HepG2 (cell line): ENCODE results near the gene RIOK3. TPM values are rescaled to one million over a fixed set of nuclear protein-coding genes. Genes with fewer than 3 reads are reported as not detected.

Experiments
- CBX2 ChIP-seq, 2 experiments: fragments of 200-600 bp in 1 of 2; sonication (generic); formaldehyde crosslinking in 1 of 2; IDR thresholded peaks; 2 replicates each; pipeline versions ENCODE4 v1.7.0 to v1.8.1; 2018 to 2022; ENCODE audit warnings: low read depth in 2 of 2, low read length in 1 of 2, mild to moderate bottlenecking in 1 of 2, missing genetic modification reagents in 1 of 2
- KAT2B ChIP-seq: fragments of 150-350 bp; IDR thresholded peaks from 2 replicates; pipeline ENCODE4 v1.6.1; 2014; ENCODE audit warnings: low read depth, low read length, borderline replicate concordance
- KAT8 ChIP-seq: IDR thresholded peaks from 2 replicates; pipeline ENCODE4 v1.6.1; 2016; ENCODE audit warnings: missing genetic modification reagents, missing compliant biosample characterization
- KDM1A ChIP-seq: IDR thresholded peaks from 2 replicates; pipeline ENCODE4 v1.6.1; 2016; ENCODE audit warnings: missing compliant biosample characterization
- KDM2A ChIP-seq: sonication (generic); formaldehyde crosslinking; IDR thresholded peaks from 2 replicates; pipeline ENCODE4 v1.4.0; 2020; ENCODE audit warnings: low read depth, missing genetic modification reagents, borderline replicate concordance
- POLR2A ChIP-seq, 2 experiments: IDR thresholded peaks; 2 replicates each; pipeline ENCODE4 v1.6.1; 2011; ENCODE audit warnings: low read depth in 2 of 2, low read length in 2 of 2, mild to moderate bottlenecking in 1 of 2, moderate library complexity in 1 of 2; ENCODE audit not compliant: insufficient read depth in 1 of 2
- SP5 ChIP-seq: IDR thresholded peaks from 2 replicates; pipeline ENCODE4 v1.6.1; 2016; ENCODE audit warnings: low read depth, borderline replicate concordance
- ZNF282 ChIP-seq: fragments of 450-650 bp; IDR thresholded peaks from 2 replicates; pipeline ENCODE4 v1.6.1; 2018; ENCODE audit not compliant: partially characterized antibody
- ZNF441 ChIP-seq: sonication (generic); formaldehyde crosslinking; IDR thresholded peaks from 2 replicates; pipeline ENCODE4 v1.7.0; 2021; ENCODE audit warnings: missing genetic modification reagents, borderline replicate concordance
- ZNF878 ChIP-seq: sonication (generic); formaldehyde crosslinking; IDR thresholded peaks from 2 replicates; pipeline ENCODE4 v1.8.1; 2023; ENCODE audit warnings: mild to moderate bottlenecking, missing genetic modification reagents, moderate library complexity
- polyA plus RNA-seq, 8 experiments: library from polyadenylated mRNA; depleted of rRNA in 3 of 8; stranded (reverse) in 7 of 8; unstranded in 1 of 8; fragments of >200 nt; fragmentation: Illumina TruSeq in 4 of 8; extraction: Trizol in 4 of 8; gene quantifications; 2 replicates each; pipeline versions ENCODE4 v1.2.1 to v1.2.3, GENCODE V29; 2011 to 2016; ENCODE audit warnings: low read depth in 4 of 8, missing spikeins in 1 of 8, mixed read lengths in 1 of 8; ENCODE audit not compliant: insufficient read depth in 1 of 8
- total RNA-seq, 5 experiments: library from RNA; depleted of rRNA; stranded (reverse); fragments of >200 nt; fragmentation: Illumina TruSeq; extraction: Trizol; gene quantifications; 2 replicates each; pipeline ENCODE4 v1.2.3, GENCODE V29; 2016; ENCODE audit warnings: low read depth in 1 of 5
- TF ChIP-seq, protein P1 (sequence below): sonication (generic); formaldehyde crosslinking; IDR thresholded peaks from 2 replicates; pipeline ENCODE4; 2020; ENCODE audit warnings: missing genetic modification reagents, mild to moderate bottlenecking, borderline replicate concordance
- TF ChIP-seq, protein P2 (sequence below): sonication (generic); formaldehyde crosslinking; IDR thresholded peaks from 2 replicates; pipeline ENCODE4 v1.8.0; 2022; ENCODE audit warnings: mild to moderate bottlenecking, missing genetic modification reagents; ENCODE audit not compliant: insufficient replicate concordance
- TF ChIP-seq, protein P3 (sequence below): sonication (generic); formaldehyde crosslinking; IDR thresholded peaks from 2 replicates; pipeline ENCODE4 v1.5.1; 2020; ENCODE audit warnings: mild to moderate bottlenecking, missing genetic modification reagents, borderline replicate concordance
- TF ChIP-seq, protein P4 (sequence below): sonication (generic); formaldehyde crosslinking; IDR thresholded peaks from 2 replicates; pipeline ENCODE4 v1.8.0; 2022; ENCODE audit warnings: missing genetic modification reagents, mild to moderate bottlenecking, inconsistent platforms, borderline replicate concordance
- TF ChIP-seq, protein P5 (sequence below): sonication (generic); formaldehyde crosslinking; IDR thresholded peaks from 2 replicates; pipeline ENCODE4 v1.5.1; 2020; ENCODE audit warnings: missing genetic modification reagents, mild to moderate bottlenecking, borderline replicate concordance

RIOK3 gene
- total and polyA plus RNA-seq, 2 of the 13 experiments (the other 11 are each of a cell fraction or from before 2014, with no cell fraction given), result 26.7 to 36.0 TPM

DNA sequence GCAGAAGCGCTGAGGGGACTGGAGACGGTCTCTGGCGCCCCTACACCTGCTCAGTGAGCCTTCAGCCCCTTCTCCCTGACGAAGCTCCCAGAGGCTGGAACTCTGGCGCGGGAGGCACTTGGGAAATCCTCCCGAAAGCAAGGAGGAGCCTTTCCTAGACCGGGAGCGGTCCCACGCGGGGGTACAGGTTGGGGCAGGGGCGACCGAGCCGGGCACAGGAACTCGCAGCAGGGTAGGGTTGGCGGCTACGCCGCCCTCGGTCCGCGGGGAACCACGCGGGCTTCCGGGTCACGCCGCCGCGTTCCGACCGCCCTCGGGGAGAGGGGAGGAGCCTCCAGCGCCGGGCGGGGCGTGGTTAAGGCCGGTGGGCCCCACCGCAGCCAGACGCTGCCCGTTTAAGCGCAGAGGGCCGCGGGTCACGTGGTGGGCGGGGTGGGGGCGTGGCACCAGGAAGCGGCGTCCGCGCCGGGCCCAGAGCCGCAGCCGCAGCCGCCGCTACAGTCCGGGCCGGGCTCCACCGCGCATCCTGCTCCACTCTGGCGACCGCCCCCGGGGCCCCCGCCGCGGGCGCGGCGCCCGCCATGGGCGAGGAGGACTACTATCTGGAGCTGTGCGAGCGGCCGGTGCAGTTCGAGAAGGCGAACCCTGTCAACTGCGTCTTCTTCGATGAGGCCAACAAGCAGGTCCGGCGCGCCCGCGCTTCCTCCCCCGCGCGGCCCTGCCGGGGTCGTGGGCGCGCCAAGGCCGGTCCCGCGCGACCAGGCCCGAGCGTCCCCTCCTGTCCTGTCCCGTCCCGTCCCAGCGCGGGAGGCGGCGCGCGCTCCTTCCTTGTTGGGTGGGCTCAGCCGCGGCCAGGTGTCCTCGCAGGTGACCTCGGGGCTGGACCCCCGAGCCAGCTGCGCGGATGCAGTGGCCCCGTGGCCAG, 50.2 kb downstream of the RIOK3 start, which contains the start of gene RMC1 (continued):
- TF ChIP-seq, protein P1, sequence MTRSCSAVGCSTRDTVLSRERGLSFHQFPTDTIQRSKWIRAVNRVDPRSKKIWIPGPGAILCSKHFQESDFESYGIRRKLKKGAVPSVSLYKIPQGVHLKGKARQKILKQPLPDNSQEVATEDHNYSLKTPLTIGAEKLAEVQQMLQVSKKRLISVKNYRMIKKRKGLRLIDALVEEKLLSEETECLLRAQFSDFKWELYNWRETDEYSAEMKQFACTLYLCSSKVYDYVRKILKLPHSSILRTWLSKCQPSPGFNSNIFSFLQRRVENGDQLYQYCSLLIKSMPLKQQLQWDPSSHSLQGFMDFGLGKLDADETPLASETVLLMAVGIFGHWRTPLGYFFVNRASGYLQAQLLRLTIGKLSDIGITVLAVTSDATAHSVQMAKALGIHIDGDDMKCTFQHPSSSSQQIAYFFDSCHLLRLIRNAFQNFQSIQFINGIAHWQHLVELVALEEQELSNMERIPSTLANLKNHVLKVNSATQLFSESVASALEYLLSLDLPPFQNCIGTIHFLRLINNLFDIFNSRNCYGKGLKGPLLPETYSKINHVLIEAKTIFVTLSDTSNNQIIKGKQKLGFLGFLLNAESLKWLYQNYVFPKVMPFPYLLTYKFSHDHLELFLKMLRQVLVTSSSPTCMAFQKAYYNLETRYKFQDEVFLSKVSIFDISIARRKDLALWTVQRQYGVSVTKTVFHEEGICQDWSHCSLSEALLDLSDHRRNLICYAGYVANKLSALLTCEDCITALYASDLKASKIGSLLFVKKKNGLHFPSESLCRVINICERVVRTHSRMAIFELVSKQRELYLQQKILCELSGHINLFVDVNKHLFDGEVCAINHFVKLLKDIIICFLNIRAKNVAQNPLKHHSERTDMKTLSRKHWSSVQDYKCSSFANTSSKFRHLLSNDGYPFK (CRISPR knock-in tag), result peak; percentile 50; the same call in 1 of the 2 replicates
- TF ChIP-seq, protein P2, sequence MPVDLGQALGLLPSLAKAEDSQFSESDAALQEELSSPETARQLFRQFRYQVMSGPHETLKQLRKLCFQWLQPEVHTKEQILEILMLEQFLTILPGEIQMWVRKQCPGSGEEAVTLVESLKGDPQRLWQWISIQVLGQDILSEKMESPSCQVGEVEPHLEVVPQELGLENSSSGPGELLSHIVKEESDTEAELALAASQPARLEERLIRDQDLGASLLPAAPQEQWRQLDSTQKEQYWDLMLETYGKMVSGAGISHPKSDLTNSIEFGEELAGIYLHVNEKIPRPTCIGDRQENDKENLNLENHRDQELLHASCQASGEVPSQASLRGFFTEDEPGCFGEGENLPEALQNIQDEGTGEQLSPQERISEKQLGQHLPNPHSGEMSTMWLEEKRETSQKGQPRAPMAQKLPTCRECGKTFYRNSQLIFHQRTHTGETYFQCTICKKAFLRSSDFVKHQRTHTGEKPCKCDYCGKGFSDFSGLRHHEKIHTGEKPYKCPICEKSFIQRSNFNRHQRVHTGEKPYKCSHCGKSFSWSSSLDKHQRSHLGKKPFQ (CRISPR knock-in tag), result no peak
- TF ChIP-seq SP5 (CRISPR knock-in tag) (peak; percentile 41), KDM1A (CRISPR knock-in tag) (no peak), KAT8 (peak; percentile 87), ZNF441 (CRISPR knock-in tag) (no peak), KDM2A (CRISPR knock-in tag) (peak; percentile 81), ZNF878 (CRISPR knock-in tag) (peak; percentile 52; the same call in 1 of the 2 replicates), CBX2 (IDR thresholded peaks at IDR 0.05; ENCODE audit: low read depth, low read length) (no peak), CBX2 (CRISPR knock-in tag; IDR thresholded peaks at IDR 0.05; ENCODE audit: low read depth) (no peak), ZNF282 (no peak), POLR2A (IDR thresholded peaks at IDR 0.05; ENCODE audit: insufficient read depth in 1 of 2, low read depth in 2 of 2, low read length in 2 of 2) (peak; percentile 88 to 93), KAT2B (no peak)
- TF ChIP-seq, protein P3, sequence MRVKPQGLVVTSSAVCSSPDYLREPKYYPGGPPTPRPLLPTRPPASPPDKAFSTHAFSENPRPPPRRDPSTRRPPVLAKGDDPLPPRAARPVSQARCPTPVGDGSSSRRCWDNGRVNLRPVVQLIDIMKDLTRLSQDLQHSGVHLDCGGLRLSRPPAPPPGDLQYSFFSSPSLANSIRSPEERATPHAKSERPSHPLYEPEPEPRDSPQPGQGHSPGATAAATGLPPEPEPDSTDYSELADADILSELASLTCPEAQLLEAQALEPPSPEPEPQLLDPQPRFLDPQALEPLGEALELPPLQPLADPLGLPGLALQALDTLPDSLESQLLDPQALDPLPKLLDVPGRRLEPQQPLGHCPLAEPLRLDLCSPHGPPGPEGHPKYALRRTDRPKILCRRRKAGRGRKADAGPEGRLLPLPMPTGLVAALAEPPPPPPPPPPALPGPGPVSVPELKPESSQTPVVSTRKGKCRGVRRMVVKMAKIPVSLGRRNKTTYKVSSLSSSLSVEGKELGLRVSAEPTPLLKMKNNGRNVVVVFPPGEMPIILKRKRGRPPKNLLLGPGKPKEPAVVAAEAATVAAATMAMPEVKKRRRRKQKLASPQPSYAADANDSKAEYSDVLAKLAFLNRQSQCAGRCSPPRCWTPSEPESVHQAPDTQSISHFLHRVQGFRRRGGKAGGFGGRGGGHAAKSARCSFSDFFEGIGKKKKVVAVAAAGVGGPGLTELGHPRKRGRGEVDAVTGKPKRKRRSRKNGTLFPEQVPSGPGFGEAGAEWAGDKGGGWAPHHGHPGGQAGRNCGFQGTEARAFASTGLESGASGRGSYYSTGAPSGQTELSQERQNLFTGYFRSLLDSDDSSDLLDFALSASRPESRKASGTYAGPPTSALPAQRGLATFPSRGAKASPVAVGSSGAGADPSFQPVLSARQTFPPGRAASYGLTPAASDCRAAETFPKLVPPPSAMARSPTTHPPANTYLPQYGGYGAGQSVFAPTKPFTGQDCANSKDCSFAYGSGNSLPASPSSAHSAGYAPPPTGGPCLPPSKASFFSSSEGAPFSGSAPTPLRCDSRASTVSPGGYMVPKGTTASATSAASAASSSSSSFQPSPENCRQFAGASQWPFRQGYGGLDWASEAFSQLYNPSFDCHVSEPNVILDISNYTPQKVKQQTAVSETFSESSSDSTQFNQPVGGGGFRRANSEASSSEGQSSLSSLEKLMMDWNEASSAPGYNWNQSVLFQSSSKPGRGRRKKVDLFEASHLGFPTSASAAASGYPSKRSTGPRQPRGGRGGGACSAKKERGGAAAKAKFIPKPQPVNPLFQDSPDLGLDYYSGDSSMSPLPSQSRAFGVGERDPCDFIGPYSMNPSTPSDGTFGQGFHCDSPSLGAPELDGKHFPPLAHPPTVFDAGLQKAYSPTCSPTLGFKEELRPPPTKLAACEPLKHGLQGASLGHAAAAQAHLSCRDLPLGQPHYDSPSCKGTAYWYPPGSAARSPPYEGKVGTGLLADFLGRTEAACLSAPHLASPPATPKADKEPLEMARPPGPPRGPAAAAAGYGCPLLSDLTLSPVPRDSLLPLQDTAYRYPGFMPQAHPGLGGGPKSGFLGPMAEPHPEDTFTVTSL, result no peak
- TF ChIP-seq, protein P4, sequence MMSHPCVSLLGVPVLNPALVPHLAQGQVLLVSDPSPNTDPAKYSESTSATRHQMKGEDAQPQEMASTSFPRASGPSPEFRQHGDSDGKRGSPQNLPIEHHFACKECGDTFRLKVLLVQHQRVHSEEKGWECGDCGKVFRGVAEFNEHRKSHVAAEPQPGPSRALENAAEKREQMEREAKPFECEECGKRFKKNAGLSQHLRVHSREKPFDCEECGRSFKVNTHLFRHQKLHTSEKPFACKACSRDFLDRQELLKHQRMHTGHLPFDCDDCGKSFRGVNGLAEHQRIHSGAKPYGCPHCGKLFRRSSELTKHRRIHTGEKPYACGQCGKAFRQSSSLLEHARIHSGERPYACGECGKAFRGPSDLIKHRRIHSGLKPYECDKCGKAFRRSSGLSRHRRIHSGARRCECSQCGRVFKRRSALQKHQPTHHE (CRISPR knock-in tag), result 0 out of 2 replicates have a peak, but pooled peaks have one; percentile 26
- TF ChIP-seq, protein P5, sequence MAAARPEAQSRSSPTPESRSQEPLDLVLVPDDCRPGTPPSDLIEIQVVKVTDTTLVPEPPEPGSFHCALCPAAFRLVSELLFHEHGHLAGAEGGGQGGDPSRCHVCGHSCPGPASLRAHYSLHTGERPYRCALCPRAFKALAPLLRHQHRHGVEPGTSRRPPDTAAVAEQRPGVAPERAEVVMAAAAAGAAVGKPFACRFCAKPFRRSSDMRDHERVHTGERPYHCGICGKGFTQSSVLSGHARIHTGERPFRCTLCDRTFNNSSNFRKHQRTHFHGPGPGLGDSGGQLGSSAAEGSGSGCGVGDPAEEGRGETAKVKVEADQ (CRISPR knock-in tag), result peak; percentile 65; the same call in 1 of the 2 replicates
